Stimulated activated CD8-positive, alpha-beta memory T cell treated with anti-CD3 and anti-CD28 coated beads, Interleukin-15, amount 100 ng/mL, for 24 hours (primary cell): ENCODE measurements around the gene SLC1A1.
"Not testable (repeated sequence)": the region's sequence is repeated elsewhere in the genome, so short reads cannot be mapped to it uniquely, and the experiment has no call there.

ENCODE experiments used
- DNase-seq: peaks from one replicate; pipeline ENCODE4 v3.0.0-alpha.2; 2020; ENCODE audit warnings: low read depth

Gene SLC1A1

GRCh38 chr9:4506490-4506889 lies 16.2 kb downstream of the SLC1A1 start:
- DNase-seq = no peak

GRCh38 chr9:4507306-4508130 lies 17.2 kb downstream of the SLC1A1 start:
- no peak for DNase-seq

GRCh38 chr9:4508246-4508906 lies 18.1 kb downstream of the SLC1A1 start:
- no peak for DNase-seq

- DNase-seq = no peak
Observed at GRCh38 chr9:4508907-4509589, 18.8 kb downstream of the SLC1A1 start.

GRCh38 chr9:4509590-4509984 lies 19.3 kb downstream of the SLC1A1 start:
- no peak for DNase-seq

- no peak for DNase-seq
Observed at GRCh38 chr9:4510546-4511322, 20.5 kb downstream of the SLC1A1 start.

- DNase-seq = no peak
Observed at GRCh38 chr9:4514252-4515128, 24.2 kb downstream of the SLC1A1 start.

- no peak for DNase-seq
Observed at GRCh38 chr9:4515958-4516375, 25.7 kb downstream of the SLC1A1 start.

GRCh38 chr9:4517274-4517673 lies 27.0 kb downstream of the SLC1A1 start:
- no peak for DNase-seq

- no peak for DNase-seq
Observed at GRCh38 chr9:4519604-4520003, 29.3 kb downstream of the SLC1A1 start.

- DNase-seq = no peak
Observed at GRCh38 chr9:4520055-4520454, 29.8 kb downstream of the SLC1A1 start.

GRCh38 chr9:4530375-4530774 lies 40.1 kb downstream of the SLC1A1 start:
- DNase-seq = no peak

GRCh38 chr9:4530831-4531230 lies 40.6 kb downstream of the SLC1A1 start:
- DNase-seq = not testable (repeated sequence)

GRCh38 chr9:4531355-4531754 lies 41.1 kb downstream of the SLC1A1 start:
- not testable (repeated sequence) for DNase-seq

- DNase-seq = not testable (repeated sequence)
Observed at GRCh38 chr9:4533881-4534280, 43.6 kb downstream of the SLC1A1 start.

- DNase-seq = not testable (repeated sequence)
Observed at GRCh38 chr9:4536196-4536595, 45.9 kb downstream of the SLC1A1 start.

GRCh38 chr9:4537581-4537980 lies 47.3 kb downstream of the SLC1A1 start:
- DNase-seq = no peak

GRCh38 chr9:4538107-4538506 lies 47.8 kb downstream of the SLC1A1 start:
- no peak for DNase-seq

GRCh38 chr9:4538621-4539020 lies 48.4 kb downstream of the SLC1A1 start:
- DNase-seq = no peak

GRCh38 chr9:4540425-4540824 lies 50.2 kb downstream of the SLC1A1 start:
- no peak for DNase-seq

GRCh38 chr9:4541281-4541680 lies 51.0 kb downstream of the SLC1A1 start:
- no peak for DNase-seq
